Esophagus squamous epithelium (tissue), 4 donors: Measurements from ENCODE around the gene SERINC3.
A peak's percentile ranks its signal among the peaks of the same experiment; 100 is the strongest.

Experiments
- CTCF ChIP-seq, 6 experiments: fragments of 450-650 bp in 4 of 6; fragments of 200-600 bp in 2 of 6; sonication (generic) in 2 of 6; IDR thresholded peaks; one replicate each; pipeline ENCODE4 v1.5.1; 2016 to 2019; ENCODE audit warnings: antibody characterized with exemption in 6 of 6, mild to moderate bottlenecking in 4 of 6, moderate library complexity in 4 of 6
- POLR2A ChIP-seq, 4 donors: fragments of 450-650 bp; IDR thresholded peaks; one replicate each; pipeline ENCODE4 v1.6.1; 2017; ENCODE audit warnings: antibody characterized with exemption in 4 of 4, mild to moderate bottlenecking in 4 of 4, moderate library complexity in 3 of 4

- TF ChIP-seq POLR2A (IDR thresholded peaks at IDR 0.05), result no peak
- peak in 2 of 6 experiments; percentile 14 to 19 for TF ChIP-seq CTCF (IDR thresholded peaks at IDR 0.05)
Measured at GRCh38 chr20:44537993-44538392, 16.1 kb upstream of the SERINC3 start.
